D721Med (cell line): ENCODE results near the gene ROR2.

Source experiments
- DNase-seq: peaks from one replicate; pipeline ENCODE4 v3.0.0; 2011; ENCODE audit warnings: low spot score; ENCODE audit not compliant: insufficient read length
- FAIRE-seq: peaks from 2 replicates; lab custom pipeline; 2011; peaks lifted over from hg19 to GRCh38; lab: Jason Lieb, UNC
- TF ChIP-seq, protein P1 (sequence below): IDR thresholded peaks from 2 replicates; pipeline ENCODE4 v1.5.1; 2012; ENCODE audit warnings: mild to moderate bottlenecking, control low read depth; ENCODE audit not compliant: insufficient read depth; ENCODE audit errors: missing control alignments

The ROR2 gene

DNA sequence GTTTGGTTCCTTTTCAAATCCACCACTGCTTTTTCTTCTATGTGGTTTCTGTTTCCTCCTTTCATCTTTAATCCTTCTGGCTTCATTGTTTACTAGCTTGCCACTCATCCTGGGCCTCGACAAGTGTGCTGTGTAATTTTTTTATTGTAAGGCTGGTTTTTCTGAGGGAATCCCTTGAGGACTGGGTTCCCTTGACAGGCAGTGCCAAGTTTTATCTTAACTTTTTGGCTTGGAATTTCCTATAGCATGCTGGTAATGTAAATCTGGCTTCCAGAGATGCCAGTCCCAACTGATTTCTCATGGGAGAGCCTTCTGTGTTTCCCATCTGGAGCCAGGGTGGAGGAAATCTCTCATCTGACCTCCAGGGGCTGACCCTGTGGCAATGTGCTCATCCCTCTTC, 184.7 kb downstream of the ROR2 start:
- FAIRE-seq: no peak
- no peak for DNase-seq

DNA sequence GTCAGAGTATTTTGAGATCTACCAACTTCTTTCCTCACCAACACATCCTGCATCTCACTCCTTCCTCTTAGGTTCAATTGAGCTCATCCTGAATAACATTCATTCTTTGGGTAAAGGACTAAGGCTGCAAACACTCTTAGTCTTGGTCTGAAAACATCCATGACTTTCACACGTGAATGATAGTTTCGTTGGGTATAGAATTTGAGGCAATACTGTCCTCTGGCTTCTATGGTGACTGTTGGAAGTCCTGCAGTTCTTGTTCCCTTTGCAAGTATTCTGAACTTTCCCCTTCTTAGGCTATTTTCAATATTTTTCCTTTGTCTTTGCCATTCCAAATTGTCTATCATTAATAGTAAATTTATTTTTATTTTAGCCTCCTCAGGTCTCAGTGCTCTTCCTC, 185.4 kb downstream of the ROR2 start:
- FAIRE-seq: no peak
- TF ChIP-seq, protein P1, sequence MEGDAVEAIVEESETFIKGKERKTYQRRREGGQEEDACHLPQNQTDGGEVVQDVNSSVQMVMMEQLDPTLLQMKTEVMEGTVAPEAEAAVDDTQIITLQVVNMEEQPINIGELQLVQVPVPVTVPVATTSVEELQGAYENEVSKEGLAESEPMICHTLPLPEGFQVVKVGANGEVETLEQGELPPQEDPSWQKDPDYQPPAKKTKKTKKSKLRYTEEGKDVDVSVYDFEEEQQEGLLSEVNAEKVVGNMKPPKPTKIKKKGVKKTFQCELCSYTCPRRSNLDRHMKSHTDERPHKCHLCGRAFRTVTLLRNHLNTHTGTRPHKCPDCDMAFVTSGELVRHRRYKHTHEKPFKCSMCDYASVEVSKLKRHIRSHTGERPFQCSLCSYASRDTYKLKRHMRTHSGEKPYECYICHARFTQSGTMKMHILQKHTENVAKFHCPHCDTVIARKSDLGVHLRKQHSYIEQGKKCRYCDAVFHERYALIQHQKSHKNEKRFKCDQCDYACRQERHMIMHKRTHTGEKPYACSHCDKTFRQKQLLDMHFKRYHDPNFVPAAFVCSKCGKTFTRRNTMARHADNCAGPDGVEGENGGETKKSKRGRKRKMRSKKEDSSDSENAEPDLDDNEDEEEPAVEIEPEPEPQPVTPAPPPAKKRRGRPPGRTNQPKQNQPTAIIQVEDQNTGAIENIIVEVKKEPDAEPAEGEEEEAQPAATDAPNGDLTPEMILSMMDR: no peak

More for the DNA sequence above, 184.7 kb downstream of the ROR2 start:
- TF ChIP-seq, protein P1: no peak

DNA sequence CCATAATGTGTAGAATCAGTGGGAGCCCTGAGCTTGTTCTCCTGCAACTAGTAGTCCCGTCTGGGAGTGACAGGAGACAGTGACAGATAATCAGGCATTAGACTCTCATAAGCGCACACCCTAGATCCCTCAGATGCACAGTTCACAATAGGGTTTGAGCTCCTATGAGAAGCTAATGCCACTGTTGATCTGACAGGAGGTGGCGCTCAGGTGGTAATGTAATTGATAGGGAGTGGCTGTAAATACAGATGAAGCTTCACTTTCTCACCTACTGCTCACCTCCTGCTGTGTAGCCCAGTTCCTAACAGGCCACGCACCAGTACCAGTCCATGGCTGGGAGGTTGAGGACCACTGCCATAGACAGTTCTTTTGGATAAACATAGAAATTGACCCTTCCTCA, 188.7 kb downstream of the ROR2 start:
- no peak for DNase-seq
- FAIRE-seq: no peak
- TF ChIP-seq, protein P1: no peak

More for the DNA sequence above, 185.4 kb downstream of the ROR2 start:
- no peak for DNase-seq

DNA sequence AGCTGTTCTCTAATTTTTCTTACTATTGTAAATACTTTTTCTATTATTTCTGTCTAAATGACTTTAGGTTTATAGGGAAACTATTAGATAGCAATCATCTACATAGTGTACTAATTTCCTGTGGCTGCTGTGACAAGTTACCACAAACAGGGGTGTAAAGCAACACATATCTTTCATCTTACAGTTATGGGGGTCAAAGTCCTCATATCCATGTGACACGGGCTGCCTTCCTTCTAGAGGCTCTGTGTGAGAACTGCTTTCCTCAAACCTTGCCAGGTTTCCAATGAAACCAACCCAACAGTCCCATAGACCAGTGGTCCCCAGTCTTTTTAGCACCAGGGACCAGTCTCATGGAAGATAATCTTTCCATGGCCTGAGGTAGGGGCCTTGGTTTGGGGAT, 189.1 kb downstream of the ROR2 start:
- FAIRE-seq (no peak), DNase-seq (no peak)
- TF ChIP-seq, protein P1: no peak

DNA sequence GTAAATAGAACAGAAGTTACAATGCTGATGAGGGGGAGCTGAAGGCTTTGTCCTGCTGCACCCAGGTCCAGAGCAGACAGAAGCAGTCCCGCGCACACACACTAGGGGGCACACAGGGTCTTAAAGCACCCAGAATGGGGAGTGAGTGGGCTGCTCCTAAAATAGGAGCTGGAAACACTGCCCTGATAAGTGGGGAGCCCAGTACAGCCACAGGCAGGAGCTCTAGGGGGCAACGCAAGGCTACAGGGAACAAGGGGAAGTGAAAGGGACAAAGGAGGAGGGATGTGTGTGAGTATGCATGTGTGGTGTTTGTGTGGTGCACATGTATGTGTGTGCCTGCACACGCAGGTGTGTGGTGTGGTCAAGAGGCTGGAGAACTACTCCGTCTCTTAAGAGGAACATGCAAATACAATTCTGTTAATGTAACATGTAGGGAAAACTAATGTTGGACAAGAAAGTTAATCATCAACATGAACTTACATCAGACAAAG, 191.5 kb downstream of the ROR2 start:
- TF ChIP-seq, protein P1: peak; percentile 63
- FAIRE-seq (no peak), DNase-seq (no peak)

DNA sequence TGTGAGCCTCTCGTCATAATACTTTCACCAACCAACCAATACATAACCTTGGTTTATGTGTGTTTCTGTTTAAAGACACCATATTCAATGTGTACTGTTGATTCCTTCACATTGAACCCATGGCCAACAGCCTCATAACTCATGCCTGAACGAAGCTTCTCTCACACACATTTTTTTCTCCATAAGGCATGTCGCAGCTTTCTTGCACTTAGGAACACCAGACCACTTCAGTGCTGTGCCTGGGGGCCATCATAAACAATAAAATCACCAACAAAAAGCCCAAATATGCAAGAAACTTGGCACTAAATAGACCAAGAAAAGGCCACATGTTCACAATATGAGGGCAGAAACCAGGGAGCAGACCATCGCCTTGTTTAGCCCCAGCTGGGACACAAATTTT, 192.2 kb downstream of the ROR2 start:
- DNase-seq (no peak), FAIRE-seq (no peak)
- TF ChIP-seq, protein P1: no peak

DNA sequence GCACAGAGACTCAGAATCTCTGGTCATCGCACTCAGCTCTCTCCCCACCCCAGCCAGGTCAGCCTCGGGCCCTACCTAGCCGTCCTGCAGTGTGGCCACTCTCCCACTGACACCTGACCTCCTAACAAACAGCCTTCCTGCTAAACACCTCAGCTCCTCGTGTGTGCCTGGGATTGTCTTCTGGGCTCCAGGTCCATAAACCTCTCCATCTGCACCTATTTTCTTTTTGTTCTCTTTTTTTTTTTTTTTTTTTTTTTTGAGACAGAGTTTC, 193.6 kb downstream of the ROR2 start:
- FAIRE-seq (no peak), DNase-seq (no peak)
- TF ChIP-seq, protein P1: no peak
